GM12872 (cell line): ENCODE data around the gene CBX6.

Experiments
- TF ChIP-seq, protein P1 (sequence below): IDR thresholded peaks from 3 replicates; pipeline ENCODE4 v1.5.1; 2011; ENCODE audit warnings: low read depth, mild to moderate bottlenecking, low read length, moderate library complexity; ENCODE audit not compliant: insufficient read depth

CBX6 gene

DNA sequence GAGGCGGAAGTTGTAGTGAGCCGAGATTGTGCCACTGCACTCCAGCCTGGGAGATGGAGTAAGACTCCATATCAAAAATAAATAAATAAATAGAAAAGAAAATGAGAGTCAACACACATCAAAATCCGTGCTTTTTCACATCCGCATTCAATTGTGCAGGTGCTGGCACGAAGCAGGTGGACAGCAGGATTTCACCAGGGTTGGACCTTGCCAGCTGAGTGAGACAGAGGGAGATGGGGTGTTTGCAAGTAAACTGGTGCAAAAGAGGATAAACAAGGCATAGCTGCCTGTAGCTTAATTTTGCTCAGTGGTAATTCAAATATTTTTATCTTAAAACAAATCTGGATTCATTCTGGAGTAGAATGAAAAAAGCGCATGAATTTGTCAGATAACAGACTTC lies 54.8 kb downstream of the CBX6 start:
- TF ChIP-seq, protein P1, sequence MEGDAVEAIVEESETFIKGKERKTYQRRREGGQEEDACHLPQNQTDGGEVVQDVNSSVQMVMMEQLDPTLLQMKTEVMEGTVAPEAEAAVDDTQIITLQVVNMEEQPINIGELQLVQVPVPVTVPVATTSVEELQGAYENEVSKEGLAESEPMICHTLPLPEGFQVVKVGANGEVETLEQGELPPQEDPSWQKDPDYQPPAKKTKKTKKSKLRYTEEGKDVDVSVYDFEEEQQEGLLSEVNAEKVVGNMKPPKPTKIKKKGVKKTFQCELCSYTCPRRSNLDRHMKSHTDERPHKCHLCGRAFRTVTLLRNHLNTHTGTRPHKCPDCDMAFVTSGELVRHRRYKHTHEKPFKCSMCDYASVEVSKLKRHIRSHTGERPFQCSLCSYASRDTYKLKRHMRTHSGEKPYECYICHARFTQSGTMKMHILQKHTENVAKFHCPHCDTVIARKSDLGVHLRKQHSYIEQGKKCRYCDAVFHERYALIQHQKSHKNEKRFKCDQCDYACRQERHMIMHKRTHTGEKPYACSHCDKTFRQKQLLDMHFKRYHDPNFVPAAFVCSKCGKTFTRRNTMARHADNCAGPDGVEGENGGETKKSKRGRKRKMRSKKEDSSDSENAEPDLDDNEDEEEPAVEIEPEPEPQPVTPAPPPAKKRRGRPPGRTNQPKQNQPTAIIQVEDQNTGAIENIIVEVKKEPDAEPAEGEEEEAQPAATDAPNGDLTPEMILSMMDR = no peak

DNA sequence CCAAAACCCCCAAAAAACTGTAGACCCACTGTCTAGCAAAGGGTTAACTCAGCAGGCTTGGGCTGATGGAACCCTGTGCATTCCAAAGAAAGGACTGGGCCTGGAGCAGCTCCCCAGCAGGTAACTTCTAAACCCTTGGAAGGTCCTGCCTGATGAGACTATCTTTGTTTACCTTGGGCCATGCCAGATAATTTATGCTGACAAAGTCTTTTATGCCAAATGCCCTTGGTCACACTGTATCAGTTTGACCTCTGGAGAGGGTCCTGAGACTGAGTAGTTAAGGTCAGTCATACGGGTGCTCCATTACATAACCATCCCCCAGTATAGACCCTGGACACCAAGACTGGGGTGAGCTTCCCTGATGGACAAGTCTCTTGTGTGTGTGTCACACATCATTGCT lies 56.2 kb downstream of the CBX6 start:
- TF ChIP-seq, protein P1 = no peak
